ENCODE data around the gene LPGAT1.

Gene LPGAT1

GRCh38 chr1:211828584-211829342, 1.8 kb downstream of the LPGAT1 start:
- DNase-seq (ENCODE audit: low read depth in 2 of 2), result no peak

GRCh38 chr1:211827051-211827450, 3.5 kb downstream of the LPGAT1 start:
- no peak for DNase-seq (ENCODE audit: low read depth in 2 of 2)

GRCh38 chr1:211825980-211826379, 4.6 kb downstream of the LPGAT1 start:
- no peak for DNase-seq (ENCODE audit: low read depth in 2 of 2)

GRCh38 chr1:211822677-211823407, 7.7 kb downstream of the LPGAT1 start:
- DNase-seq (ENCODE audit: low read depth in 2 of 2), result no peak

GRCh38 chr1:211816586-211816985, 14.0 kb downstream of the LPGAT1 start:
- no peak for DNase-seq (ENCODE audit: low read depth in 2 of 2)

GRCh38 chr1:211814313-211814712, 16.2 kb downstream of the LPGAT1 start:
- DNase-seq (ENCODE audit: low read depth in 2 of 2), result no peak

- DNase-seq (ENCODE audit: low read depth in 2 of 2), result no peak
Measured at GRCh38 chr1:211813590-211813989, 17.0 kb downstream of the LPGAT1 start.

GRCh38 chr1:211812584-211812983, 18.0 kb downstream of the LPGAT1 start:
- no peak for DNase-seq (ENCODE audit: low read depth in 2 of 2)

GRCh38 chr1:211811848-211812247, 18.7 kb downstream of the LPGAT1 start:
- no peak for DNase-seq (ENCODE audit: low read depth in 2 of 2)

- no peak for DNase-seq (ENCODE audit: low read depth in 2 of 2)
Measured at GRCh38 chr1:211811126-211811525, 19.4 kb downstream of the LPGAT1 start.

- no peak for DNase-seq (ENCODE audit: low read depth in 2 of 2)
Measured at GRCh38 chr1:211808475-211808874, 22.1 kb downstream of the LPGAT1 start.

GRCh38 chr1:211804915-211805314, 25.6 kb downstream of the LPGAT1 start:
- DNase-seq (ENCODE audit: low read depth in 2 of 2), result no peak

- DNase-seq (ENCODE audit: low read depth in 2 of 2), result no peak
Measured at GRCh38 chr1:211800925-211801607, 29.5 kb downstream of the LPGAT1 start.

- no peak for DNase-seq (ENCODE audit: low read depth in 2 of 2)
Measured at GRCh38 chr1:211797994-211798393, 32.6 kb downstream of the LPGAT1 start.

GRCh38 chr1:211791979-211792378, 38.6 kb downstream of the LPGAT1 start:
- DNase-seq (ENCODE audit: low read depth in 2 of 2), result no peak

- no peak for DNase-seq (ENCODE audit: low read depth in 2 of 2)
Measured at GRCh38 chr1:211789641-211790464, 40.7 kb downstream of the LPGAT1 start.

GRCh38 chr1:211788626-211789025, 41.9 kb downstream of the LPGAT1 start:
- DNase-seq (ENCODE audit: low read depth in 2 of 2), result no peak

- DNase-seq (ENCODE audit: low read depth in 2 of 2), result no peak
Measured at GRCh38 chr1:211783897-211784296, 46.7 kb downstream of the LPGAT1 start.

GRCh38 chr1:211783266-211783665, 47.3 kb downstream of the LPGAT1 start:
- DNase-seq (ENCODE audit: low read depth in 2 of 2), result no peak

- DNase-seq (ENCODE audit: low read depth in 2 of 2), result no peak
Measured at GRCh38 chr1:211781260-211781659, 49.3 kb downstream of the LPGAT1 start.

- DNase-seq (ENCODE audit: low read depth in 2 of 2), result no peak
Measured at GRCh38 chr1:211775170-211775569, 55.4 kb downstream of the LPGAT1 start.

GRCh38 chr1:211764701-211765100, 65.9 kb downstream of the LPGAT1 start:
- DNase-seq (ENCODE audit: low read depth in 2 of 2), result no peak

Measured in stimulated activated CD4-positive, alpha-beta T cell treated with anti-CD3 and anti-CD28 coated beads, Interleukin-4, amount 100 ng/mL, for 48 hours (primary cell).